ENCODE results near the gene CSAD. TPM values are rescaled to one million over a fixed set of nuclear protein-coding genes. Genes with fewer than 3 reads are reported as not detected.
"Not testable (repeated sequence)": the region's sequence is repeated elsewhere in the genome, so short reads cannot be mapped to it uniquely, and the experiment has no call there.

Gene CSAD
- polyA plus RNA-seq, 1 donor (not counting 4 experiments of a cell fraction or from before 2014, with no cell fraction given): 19.5 TPM

GRCh38 chr12:53113136-53113705, 67.5 kb downstream of the CSAD start:
- Histone ChIP-seq H3K9me3 (ENCODE audit: control insufficient read depth, low read depth, low read length) (no peaks in the 10 kb centered on the region), H3K36me3 (ENCODE audit: control insufficient read depth in 2 of 2, extremely low read depth in 1 of 2, insufficient read depth in 2 of 2, low read length in 2 of 2) (no peaks in the 10 kb centered on the region), H2AFZ (ENCODE audit: control insufficient read depth, low read length) (no peak overlapping the region), H3K79me2 (ENCODE audit: control insufficient read depth, insufficient read depth, low read length) (no peaks in the 10 kb centered on the region), H3K4me2 (ENCODE audit: control insufficient read depth, extremely low read depth, insufficient read depth, low read depth, low read length) (no peak overlapping the region), H3K27ac (ENCODE audit: control insufficient read depth, insufficient read depth, low read length) (no peak overlapping the region), H3K27me3 (ENCODE audit: control insufficient read depth, extremely low read depth, insufficient read depth, low read length) (no peaks in the 10 kb centered on the region), H3K9me1 (ENCODE audit: control insufficient read depth, extremely low read depth, insufficient read depth, low read length) (no peaks in the 10 kb centered on the region), H3K9ac (ENCODE audit: control insufficient read depth, extremely low read depth, insufficient read depth, low read length) (no peak overlapping the region), H3K4me1 (ENCODE audit: control insufficient read depth, extremely low read depth, insufficient read depth, low read length) (no peaks in the 10 kb centered on the region), H4K20me1 (ENCODE audit: control insufficient read depth, extremely low read depth, insufficient read depth, low read length) (no peaks in the 10 kb centered on the region), H3K4me3 (ENCODE audit: control insufficient read depth in 2 of 3, extremely low read depth in 1 of 3, insufficient read depth in 2 of 3, low read depth in 1 of 3, low read length in 3 of 3) (no peak overlapping the region)
- DNase-seq (ENCODE audit: low read depth, low spot score): no peak
- dilution Hi-C loops (cut with MboI; ENCODE audit: extremely low pct_ligation_motif_present, low sequenced_read_pairs): no loop called here
- no peak for FAIRE-seq
- TF ChIP-seq EZH2 (IDR thresholded peaks at IDR 0.05; ENCODE audit: low read length): no peak

- dilution Hi-C loops (cut with MboI; ENCODE audit: extremely low pct_ligation_motif_present, low sequenced_read_pairs): not testable (repeated sequence)
These were observed 68.3 kb downstream of the CSAD start for GRCh38 chr12:53112431-53112830.

More at GRCh38 chr12:53112431-53112830, 68.3 kb downstream of the CSAD start:
- H3K79me2 ChIP-seq (ENCODE audit: control insufficient read depth, insufficient read depth, low read length); H3K27me3 ChIP-seq (ENCODE audit: control insufficient read depth, extremely low read depth, insufficient read depth, low read length); FAIRE-seq; H2AFZ ChIP-seq (ENCODE audit: control insufficient read depth, low read length); H3K9ac ChIP-seq (ENCODE audit: control insufficient read depth, extremely low read depth, insufficient read depth, low read length); H3K9me3 ChIP-seq (ENCODE audit: control insufficient read depth, low read depth, low read length); H4K20me1 ChIP-seq (ENCODE audit: control insufficient read depth, extremely low read depth, insufficient read depth, low read length); DNase-seq (ENCODE audit: low read depth, low spot score); H3K4me2 ChIP-seq (ENCODE audit: control insufficient read depth, extremely low read depth, insufficient read depth, low read depth, low read length); H3K9me1 ChIP-seq (ENCODE audit: control insufficient read depth, extremely low read depth, insufficient read depth, low read length); H3K4me1 ChIP-seq (ENCODE audit: control insufficient read depth, extremely low read depth, insufficient read depth, low read length); H3K4me3 ChIP-seq (ENCODE audit: control insufficient read depth in 2 of 3, extremely low read depth in 1 of 3, insufficient read depth in 2 of 3, low read depth in 1 of 3, low read length in 3 of 3); H3K36me3 ChIP-seq (ENCODE audit: control insufficient read depth in 2 of 2, extremely low read depth in 1 of 2, insufficient read depth in 2 of 2, low read length in 2 of 2); H3K27ac ChIP-seq (ENCODE audit: control insufficient read depth, insufficient read depth, low read length): not testable (repeated sequence)

Small RNAs within 50 kb of the gene (small RNA-seq; reads per million reads assigned to genes)
- gene HIGD1AP1 (ENCODE audit: insufficient read length in 3 of 3, low read depth in 3 of 3, low replicate concordance in 1 of 3) (0 to 0.33 (median 0) reads per million in 3 experiments), gene RNU6-333P (ENCODE audit: insufficient read length in 3 of 3, low read depth in 3 of 3, low replicate concordance in 1 of 3) (0 reads per million in 3 experiments)

Other genes starting within 250 kb of the CSAD start
- 75.1 to 423 TPM (median 182 TPM) in 3 replicates for gene KRT18, start 231.8 kb downstream of the CSAD start, polyA plus RNA-seq
- gene EIF4B, start 174.5 kb downstream of the CSAD start, polyA plus RNA-seq: 323 to 422 TPM (median 378 TPM) in 3 replicates
- 0.72 to 1.1 TPM (median 0.80 TPM) in 3 replicates for gene TNS2, start 130.9 kb downstream of the CSAD start, polyA plus RNA-seq
- gene SPRYD3, start 101.5 kb downstream of the CSAD start, polyA plus RNA-seq: 27.5 to 34.2 TPM (median 32.4 TPM) in 3 replicates
- 30.1 to 44.9 TPM (median 44.7 TPM) in 3 replicates for gene IGFBP6, start 83.3 kb downstream of the CSAD start, polyA plus RNA-seq
- gene SOAT2, start 77.4 kb downstream of the CSAD start, polyA plus RNA-seq: 0.08 TPM in 1 of 3 replicates, not detected in the others
- 6.5 to 11.8 TPM (median 10.3 TPM) in 3 replicates for gene ZNF740, start 203 bp downstream of the CSAD start, polyA plus RNA-seq
- 0.58 to 2.4 TPM (median 0.83 TPM) in 3 replicates for gene ITGB7, start 26.3 kb upstream of the CSAD start, polyA plus RNA-seq
- gene RARG, start 51.3 kb upstream of the CSAD start, polyA plus RNA-seq: 26.4 to 31.5 TPM (median 30.9 TPM) in 3 replicates
- 0.80 to 3.7 TPM (median 3.7 TPM) in 3 replicates for gene ESPL1, start 87.4 kb upstream of the CSAD start, polyA plus RNA-seq
- 546 to 674 TPM (median 659 TPM) in 3 replicates for gene PFDN5, start 114.6 kb upstream of the CSAD start, polyA plus RNA-seq
- 24.2 to 31.9 TPM (median 27.2 TPM) in 3 replicates for gene MYG1, start 118.8 kb upstream of the CSAD start, polyA plus RNA-seq
- 42.1 to 58.3 TPM (median 42.3 TPM) in 3 replicates for gene AAAS, start 140.7 kb upstream of the CSAD start, polyA plus RNA-seq
- gene SP7, start 155.4 kb upstream of the CSAD start, polyA plus RNA-seq: not detected in 3 replicates
- gene SP1, start 199.3 kb upstream of the CSAD start, polyA plus RNA-seq: 30.7 to 34.5 TPM (median 31.2 TPM) in 3 replicates
- gene AMHR2, start 242.9 kb upstream of the CSAD start, polyA plus RNA-seq: 0.04 TPM in 1 of 3 replicates, not detected in the others

All from keratinocyte (primary cell).